GM12878 (cell line): ENCODE results near the gene UHMK1. TPM values are rescaled to one million over a fixed set of nuclear protein-coding genes. Genes with fewer than 3 reads are reported as not detected.

Experiments used
- ATAC-seq: fragments of 200-7000 bp; cut with Tn5 transposase; 3 replicates; pipeline ENCODE4 v1.9.1; 2020; ENCODE audit warnings: mild to moderate bottlenecking, moderate library complexity
- BruUV-seq: library from RNA; stranded (reverse); fragments of 400-500 nt; replicated peaks from 2 replicates; lab custom pipeline; 2021; lab: Mats Ljungman, UMichigan
- CTCF ChIA-PET: fragments of 300-600 bp; sonication (Branson Sonifier 250); formaldehyde crosslinking; extraction: SDS; loops from one replicate; lab custom pipeline; 2021; ENCODE audit warnings: inconsistent platforms; lab: Yijun Ruan, JAX
- POLR2A ChIA-PET: fragments of 350-600 bp; formaldehyde crosslinking; extraction: SDS; loops from one replicate; lab custom pipeline; 2021; ENCODE audit warnings: inconsistent platforms; lab: Charles Lee
- RAD21 ChIA-PET: fragments of 300-600 bp; sonication (Branson Sonifier 250); formaldehyde crosslinking; loops from one replicate; lab custom pipeline; 2023; ENCODE audit warnings: antibody characterized with exemption; ENCODE audit not compliant: unreplicated experiment; lab: Charles Lee
- SMC1A ChIA-PET: fragments of 300-600 bp; sonication (Branson Sonifier 250); formaldehyde crosslinking; loops from one replicate; lab custom pipeline; 2023; ENCODE audit not compliant: unreplicated experiment, uncharacterized antibody; lab: Charles Lee
- DNase-seq: peaks from one replicate; pipeline ENCODE4 v3.0.0-alpha.2; 2011; ENCODE audit warnings: low read depth, low spot score
- FAIRE-seq: peaks from 3 replicates; lab custom pipeline; 2011; peaks lifted over from hg19 to GRCh38; lab: Jason Lieb, UNC
- H2AFZ ChIP-seq: 2 replicates; pipeline ENCODE4 v1.6.0; 2011; ENCODE audit warnings: low read depth, low read length, control low read depth; ENCODE audit not compliant: control insufficient read depth
- H3K27ac ChIP-seq: 2 replicates; pipeline ENCODE4 v1.5.1; 2011; ENCODE audit warnings: control low read depth; ENCODE audit not compliant: control insufficient read depth, insufficient read depth
- H3K27me3 ChIP-seq, 2 experiments: replicated peaks in 1 of 2; 2 replicates each; pipeline versions ENCODE4 v1.6.0 to v1.6.1; 2011; ENCODE audit warnings: low read length in 1 of 2; ENCODE audit not compliant: control insufficient read depth in 2 of 2, insufficient read depth in 2 of 2
- H3K36me3 ChIP-seq, 2 experiments: 2 replicates each; pipeline ENCODE4 v1.5.1; 2011; ENCODE audit warnings: low read length in 1 of 2; ENCODE audit not compliant: control insufficient read depth in 2 of 2, insufficient read depth in 2 of 2
- H3K4me1 ChIP-seq: 2 replicates; pipeline ENCODE4 v1.6.1; 2011; ENCODE audit warnings: mild to moderate bottlenecking, low read length, moderate library complexity, mixed read lengths; ENCODE audit not compliant: control insufficient read depth, insufficient read depth
- H3K4me2 ChIP-seq: 2 replicates; pipeline ENCODE4 v1.6.0; 2011; ENCODE audit warnings: control low read depth; ENCODE audit not compliant: control insufficient read depth, insufficient read depth
- H3K4me3 ChIP-seq: fragments of 200-600 bp; sonication (generic); 2 replicates; pipeline ENCODE4 v1.5.1; 2016
- H3K79me2 ChIP-seq: 2 replicates; pipeline ENCODE4 v1.6.0; 2011; ENCODE audit warnings: low read length; ENCODE audit not compliant: control insufficient read depth, insufficient read depth
- H3K9ac ChIP-seq: 2 replicates; pipeline ENCODE4 v1.8.0; 2011; ENCODE audit warnings: low read length, control low read depth, mixed read lengths; ENCODE audit not compliant: control insufficient read depth, insufficient read depth
- H3K9me3 ChIP-seq: replicated peaks from 3 replicates; pipeline ENCODE4 v1.5.1; 2011; ENCODE audit warnings: mild to moderate bottlenecking, low read length; ENCODE audit not compliant: control insufficient read depth, insufficient read depth
- H4K20me1 ChIP-seq: 2 replicates; pipeline ENCODE4 v1.6.0; 2011; ENCODE audit not compliant: control insufficient read depth, insufficient read depth
- CEBPB ChIP-seq, 2 experiments: fragments of 150-350 bp in 1 of 2; IDR thresholded peaks; 2 replicates each; pipeline ENCODE4 v1.6.1; 2012 to 2014; ENCODE audit warnings: low read depth in 2 of 2, low read length in 2 of 2, borderline replicate concordance in 1 of 2, inconsistent platforms in 1 of 2
- CREM ChIP-seq: IDR thresholded peaks from 2 replicates; pipeline ENCODE4 v1.6.1; 2014; ENCODE audit warnings: antibody characterized with exemption, low read depth
- EED ChIP-seq: sonication (generic); IDR thresholded peaks from 2 replicates; pipeline ENCODE4 v1.6.1; 2016; ENCODE audit warnings: antibody characterized with exemption, low read depth
- FOS ChIP-seq: IDR thresholded peaks from 3 replicates; pipeline ENCODE4 v1.6.1; 2011; ENCODE audit warnings: borderline replicate concordance; ENCODE audit not compliant: insufficient read length; ENCODE audit errors: extremely low read depth
- HDAC6 ChIP-seq: fragments of 200-600 bp; sonication (generic); IDR thresholded peaks from one replicate; pipeline ENCODE4 v1.8.0; 2017; ENCODE audit warnings: antibody characterized with exemption; ENCODE audit not compliant: unreplicated experiment
- IKZF1 ChIP-seq: fragments of 450-650 bp; conservative IDR thresholded peaks from 2 replicates; pipeline ENCODE4 v1.6.1; 2017; ENCODE audit warnings: antibody characterized with exemption, mild to moderate bottlenecking
- KLF5 ChIP-seq: fragments of 450-650 bp; IDR thresholded peaks from 2 replicates; pipeline ENCODE4 v1.6.1; 2014; ENCODE audit warnings: mild to moderate bottlenecking; ENCODE audit not compliant: partially characterized antibody
- MXI1 ChIP-seq: fragments of 150-350 bp; IDR thresholded peaks from 2 replicates; pipeline ENCODE4 v1.6.1; 2011; ENCODE audit warnings: low read depth, mild to moderate bottlenecking, inconsistent platforms, low read length, improper control_type of control experiment
- NR2C1 ChIP-seq: fragments of 450-650 bp; IDR thresholded peaks from 2 replicates; pipeline ENCODE4 v1.6.1; 2017; ENCODE audit warnings: antibody characterized with exemption, mild to moderate bottlenecking, moderate library complexity
- PML ChIP-seq: IDR thresholded peaks from 2 replicates; pipeline ENCODE4 v1.6.1; 2012; ENCODE audit warnings: low read length, inconsistent platforms
- SUPT20H ChIP-seq: IDR thresholded peaks from 2 replicates; pipeline ENCODE4 v1.6.1; 2011; ENCODE audit warnings: low read depth, mild to moderate bottlenecking, low read length, moderate library complexity, borderline replicate concordance; ENCODE audit not compliant: control insufficient read depth
- TARDBP ChIP-seq: IDR thresholded peaks from 2 replicates; pipeline ENCODE4 v1.6.1; 2016; ENCODE audit warnings: borderline replicate concordance
- ZNF217 ChIP-seq: fragments of 450-650 bp; IDR thresholded peaks from 2 replicates; pipeline ENCODE4 v1.6.1; 2017; ENCODE audit warnings: antibody characterized with exemption, mild to moderate bottlenecking
- ZNF24 ChIP-seq: fragments of 450-650 bp; IDR thresholded peaks from 2 replicates; pipeline ENCODE4 v1.6.1; 2017; ENCODE audit warnings: antibody characterized with exemption, mild to moderate bottlenecking
- WGBS: methylation state at CpG from one replicate; pipeline ENCODE4 v1.1.6; 2016; ENCODE audit warnings: low lambda C conversion rate; ENCODE audit not compliant: insufficient replicate concordance, insufficient coverage; ENCODE audit errors: missing lambda C conversion rate; 5-methylcytosine and 5-hydroxymethylcytosine counted together
- in situ Hi-C: fragments of 300-500 bp; cut with MboI; formaldehyde crosslinking; loops from 9 replicates; pipeline ENCODE4 v1.14.3; 2018; ENCODE audit warnings: mixed read lengths
- intact Hi-C: fragments of 100-400 bp; cut with micrococcal nuclease; formaldehyde crosslinking; loops from one replicate; pipeline ENCODE4 v1.14.2; 2022; ENCODE audit not compliant: unreplicated experiment
- polyA plus RNA-seq, 11 experiments: library from polyadenylated mRNA; depleted of rRNA in 4 of 11; unstranded in 6 of 11; stranded (reverse) in 5 of 11; fragments of >200 nt; fragmentation: Nextera tagmentation in 4 of 11; fragmentation: Illumina TruSeq in 1 of 11; extraction: Ambion mirVana in 4 of 11; extraction: Trizol in 1 of 11; gene quantifications; 1 replicate in 1 of 11; 2 replicates in 10 of 11; pipeline versions ENCODE4 v1.2.1 to v1.2.3, GENCODE V29; 2011 to 2016; ENCODE audit warnings: inconsistent platforms in 2 of 11, missing spikeins in 2 of 11, low read depth in 1 of 11
- total RNA-seq, 4 experiments: library from RNA; depleted of rRNA in 3 of 4; stranded (reverse); fragments of >200 nt in 3 of 4; fragmentation: Illumina TruSeq in 1 of 4; extraction: Trizol in 1 of 4; gene quantifications; 2 replicates each; pipeline versions ENCODE4 v1.2.1 to v1.2.3, GENCODE V29; 2013 to 2021
- TF ChIP-seq, protein P1 (sequence below): IDR thresholded peaks from 2 replicates; pipeline ENCODE4 v1.6.1; 2012; ENCODE audit warnings: low read depth, low read length, improper control_type of control experiment
- TF ChIP-seq, protein P2 (sequence below): IDR thresholded peaks from 2 replicates; pipeline ENCODE4 v1.6.1; 2012; ENCODE audit warnings: low read depth, low read length, improper control_type of control experiment
- TF ChIP-seq, protein P3 (sequence below): IDR thresholded peaks from 2 replicates; pipeline ENCODE4 v1.6.1; 2012; ENCODE audit warnings: mild to moderate bottlenecking, low read depth, low read length
- TF ChIP-seq, protein P4 (sequence below): IDR thresholded peaks from 2 replicates; pipeline ENCODE4 v1.6.1; 2011; ENCODE audit warnings: borderline replicate concordance, low read depth, mild to moderate bottlenecking, moderate library complexity, low read length; ENCODE audit not compliant: insufficient read depth, poor library complexity, severe bottlenecking

The UHMK1 gene
- total and polyA plus RNA-seq, 10 of the 15 experiments (the other 5 are each of a cell fraction or from before 2014, with no cell fraction given), result 5.7 to 52.7 (median 28.3) TPM

DNA sequence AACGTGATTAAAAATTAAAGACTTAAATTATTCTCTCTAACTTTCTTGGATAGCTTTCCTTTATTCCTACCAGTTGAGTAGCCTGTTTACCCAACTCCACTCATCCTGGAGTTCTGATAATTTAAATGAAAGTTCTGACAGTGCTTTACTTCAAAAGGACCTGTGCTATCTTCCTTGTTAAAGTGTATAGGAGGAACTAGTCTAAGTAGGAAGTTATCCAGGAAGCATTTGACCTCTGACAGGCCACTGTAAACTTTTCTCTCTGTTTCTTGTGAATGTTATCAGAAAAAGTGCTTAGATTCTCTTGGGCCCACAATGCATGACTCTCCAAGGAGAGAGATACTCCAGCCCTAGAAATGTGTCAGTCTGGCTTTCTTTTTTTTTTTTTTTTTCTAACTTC lies 73.1 kb downstream of the UHMK1 start:
- no peaks in the 10 kb centered on the region for H3K9me3 ChIP-seq
- no peak for TF ChIP-seq HDAC6
- no peak for TF ChIP-seq ZNF24
- TF ChIP-seq, protein P1, sequence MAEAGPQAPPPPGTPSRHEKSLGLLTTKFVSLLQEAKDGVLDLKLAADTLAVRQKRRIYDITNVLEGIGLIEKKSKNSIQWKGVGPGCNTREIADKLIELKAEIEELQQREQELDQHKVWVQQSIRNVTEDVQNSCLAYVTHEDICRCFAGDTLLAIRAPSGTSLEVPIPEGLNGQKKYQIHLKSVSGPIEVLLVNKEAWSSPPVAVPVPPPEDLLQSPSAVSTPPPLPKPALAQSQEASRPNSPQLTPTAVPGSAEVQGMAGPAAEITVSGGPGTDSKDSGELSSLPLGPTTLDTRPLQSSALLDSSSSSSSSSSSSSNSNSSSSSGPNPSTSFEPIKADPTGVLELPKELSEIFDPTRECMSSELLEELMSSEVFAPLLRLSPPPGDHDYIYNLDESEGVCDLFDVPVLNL, result no peak
- no peak for TF ChIP-seq SUPT20H
- TF ChIP-seq, protein P2, sequence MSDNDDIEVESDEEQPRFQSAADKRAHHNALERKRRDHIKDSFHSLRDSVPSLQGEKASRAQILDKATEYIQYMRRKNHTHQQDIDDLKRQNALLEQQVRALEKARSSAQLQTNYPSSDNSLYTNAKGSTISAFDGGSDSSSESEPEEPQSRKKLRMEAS, result no peak
- TF ChIP-seq, protein P3, sequence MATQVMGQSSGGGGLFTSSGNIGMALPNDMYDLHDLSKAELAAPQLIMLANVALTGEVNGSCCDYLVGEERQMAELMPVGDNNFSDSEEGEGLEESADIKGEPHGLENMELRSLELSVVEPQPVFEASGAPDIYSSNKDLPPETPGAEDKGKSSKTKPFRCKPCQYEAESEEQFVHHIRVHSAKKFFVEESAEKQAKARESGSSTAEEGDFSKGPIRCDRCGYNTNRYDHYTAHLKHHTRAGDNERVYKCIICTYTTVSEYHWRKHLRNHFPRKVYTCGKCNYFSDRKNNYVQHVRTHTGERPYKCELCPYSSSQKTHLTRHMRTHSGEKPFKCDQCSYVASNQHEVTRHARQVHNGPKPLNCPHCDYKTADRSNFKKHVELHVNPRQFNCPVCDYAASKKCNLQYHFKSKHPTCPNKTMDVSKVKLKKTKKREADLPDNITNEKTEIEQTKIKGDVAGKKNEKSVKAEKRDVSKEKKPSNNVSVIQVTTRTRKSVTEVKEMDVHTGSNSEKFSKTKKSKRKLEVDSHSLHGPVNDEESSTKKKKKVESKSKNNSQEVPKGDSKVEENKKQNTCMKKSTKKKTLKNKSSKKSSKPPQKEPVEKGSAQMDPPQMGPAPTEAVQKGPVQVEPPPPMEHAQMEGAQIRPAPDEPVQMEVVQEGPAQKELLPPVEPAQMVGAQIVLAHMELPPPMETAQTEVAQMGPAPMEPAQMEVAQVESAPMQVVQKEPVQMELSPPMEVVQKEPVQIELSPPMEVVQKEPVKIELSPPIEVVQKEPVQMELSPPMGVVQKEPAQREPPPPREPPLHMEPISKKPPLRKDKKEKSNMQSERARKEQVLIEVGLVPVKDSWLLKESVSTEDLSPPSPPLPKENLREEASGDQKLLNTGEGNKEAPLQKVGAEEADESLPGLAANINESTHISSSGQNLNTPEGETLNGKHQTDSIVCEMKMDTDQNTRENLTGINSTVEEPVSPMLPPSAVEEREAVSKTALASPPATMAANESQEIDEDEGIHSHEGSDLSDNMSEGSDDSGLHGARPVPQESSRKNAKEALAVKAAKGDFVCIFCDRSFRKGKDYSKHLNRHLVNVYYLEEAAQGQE, result no peak
- TF ChIP-seq MXI1, result no peak
- TF ChIP-seq KLF5, result no peak
- TF ChIP-seq IKZF1, result no peak
- TF ChIP-seq ZNF217, result no peak
- TF ChIP-seq PML, result no peak
- no peak for TF ChIP-seq CEBPB (IDR thresholded peaks at IDR 0.05; ENCODE audit: borderline replicate concordance in 1 of 2, low read depth in 2 of 2, low read length in 2 of 2)
- no peak for TF ChIP-seq CREM
- no peak for TF ChIP-seq FOS
- TF ChIP-seq, protein P4, sequence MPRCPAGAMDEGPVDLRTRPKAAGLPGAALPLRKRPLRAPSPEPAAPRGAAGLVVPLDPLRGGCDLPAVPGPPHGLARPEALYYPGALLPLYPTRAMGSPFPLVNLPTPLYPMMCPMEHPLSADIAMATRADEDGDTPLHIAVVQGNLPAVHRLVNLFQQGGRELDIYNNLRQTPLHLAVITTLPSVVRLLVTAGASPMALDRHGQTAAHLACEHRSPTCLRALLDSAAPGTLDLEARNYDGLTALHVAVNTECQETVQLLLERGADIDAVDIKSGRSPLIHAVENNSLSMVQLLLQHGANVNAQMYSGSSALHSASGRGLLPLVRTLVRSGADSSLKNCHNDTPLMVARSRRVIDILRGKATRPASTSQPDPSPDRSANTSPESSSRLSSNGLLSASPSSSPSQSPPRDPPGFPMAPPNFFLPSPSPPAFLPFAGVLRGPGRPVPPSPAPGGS, result no peak
- no peak for TF ChIP-seq TARDBP
- TF ChIP-seq NR2C1, result no peak
- no peak for TF ChIP-seq EED
- TF ChIP-seq, all 136 proteins: peak for 0
- in situ Hi-C loops (no loop called here), intact Hi-C loops (no loop called here)
- H3K36me3 ChIP-seq, result 0 out of 4 replicates have a peak, but pooled peaks cover 0 to 4% of the 10 kb centered on the region in 2 experiments
- no peak overlapping the region for H3K9ac ChIP-seq
- FAIRE-seq (no peak), ATAC-seq (no peak), DNase-seq (no peak)
- POLR2A ChIA-PET, result interaction anchor here (0.5 kb wide), 1 partner anchor 35 kb away, joined by 3 read pairs; no protein-coding TSS in a partner anchor
- H3K27me3 ChIP-seq, result no peaks in the 10 kb centered on the region
- H4K20me1 ChIP-seq, result no peaks in the 10 kb centered on the region
- H3K4me1 ChIP-seq, result no peaks in the 10 kb centered on the region
- CTCF ChIA-PET, result interaction anchor here (1.3 kb wide), 1 partner anchor 42 kb away, joined by 3 read pairs; no protein-coding TSS in a partner anchor
- RAD21 ChIA-PET, result interaction anchor here (1.0 kb wide), 1 partner anchor 26 kb away, joined by 3 read pairs; no protein-coding TSS in a partner anchor
- H2AFZ ChIP-seq, result no peak overlapping the region
- no peak overlapping the region for H3K4me2 ChIP-seq
- H3K27ac ChIP-seq, result no peak overlapping the region
- H3K79me2 ChIP-seq, result no peaks in the 10 kb centered on the region; the same call in 1 of the 2 replicates
- no peak overlapping the region for H3K4me3 ChIP-seq
- 100% methylated on average over 1 of the region's 1 CpG for WGBS
- SMC1A ChIA-PET, result interaction anchor here (1.2 to 1.5 kb wide), 2 partner anchors 42 to 46 kb away, joined by 3 read pairs; no protein-coding TSS in a partner anchor
- no TSS peak for BruUV-seq
